LNCaP clone FGC (cell line): ENCODE results near the gene GRIA4.

ENCODE experiments used
- DNase-seq: peaks from one replicate; pipeline ENCODE4 v3.0.0-alpha.2; 2011; ENCODE audit warnings: low read depth
- H3K4me3 ChIP-seq: 2 replicates; pipeline ENCODE4 v1.5.1; 2011; ENCODE audit warnings: mild to moderate bottlenecking, low read depth, low read length, control low read depth
- CTCF ChIP-seq: IDR thresholded peaks from 2 replicates; pipeline ENCODE4 v1.5.1; 2012; ENCODE audit warnings: mild to moderate bottlenecking; ENCODE audit not compliant: control insufficient read depth, insufficient read depth; ENCODE audit errors: extremely low read depth

The GRIA4 gene

GRCh38 chr11:105860105-105860504 is 250.2 kb downstream of the GRIA4 start:
- no peak overlapping the region for H3K4me3 ChIP-seq
- DNase-seq: no peak
- TF ChIP-seq CTCF: no peak

DNA sequence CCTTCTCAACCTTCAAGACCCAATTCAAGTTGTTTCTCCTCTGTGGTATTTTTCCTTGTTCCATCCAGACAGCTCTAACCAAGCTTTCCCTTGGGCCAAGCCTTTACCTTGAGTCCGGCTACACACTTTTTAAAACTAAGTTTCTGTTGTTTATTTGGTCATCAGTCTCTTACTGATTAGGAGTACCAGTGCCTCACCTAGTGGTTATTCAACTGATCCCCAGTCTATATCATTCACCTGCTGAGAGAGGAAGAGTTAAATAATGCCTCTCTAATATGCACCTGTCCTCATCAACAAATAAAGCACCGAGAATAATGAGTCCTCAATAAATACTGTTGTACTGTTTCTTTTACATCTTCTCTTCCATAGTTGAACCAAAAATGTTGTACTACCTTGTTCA is 251.4 kb downstream of the GRIA4 start:
- DNase-seq: no peak
- no peak overlapping the region for H3K4me3 ChIP-seq
- peak; percentile 60 for TF ChIP-seq CTCF

DNA sequence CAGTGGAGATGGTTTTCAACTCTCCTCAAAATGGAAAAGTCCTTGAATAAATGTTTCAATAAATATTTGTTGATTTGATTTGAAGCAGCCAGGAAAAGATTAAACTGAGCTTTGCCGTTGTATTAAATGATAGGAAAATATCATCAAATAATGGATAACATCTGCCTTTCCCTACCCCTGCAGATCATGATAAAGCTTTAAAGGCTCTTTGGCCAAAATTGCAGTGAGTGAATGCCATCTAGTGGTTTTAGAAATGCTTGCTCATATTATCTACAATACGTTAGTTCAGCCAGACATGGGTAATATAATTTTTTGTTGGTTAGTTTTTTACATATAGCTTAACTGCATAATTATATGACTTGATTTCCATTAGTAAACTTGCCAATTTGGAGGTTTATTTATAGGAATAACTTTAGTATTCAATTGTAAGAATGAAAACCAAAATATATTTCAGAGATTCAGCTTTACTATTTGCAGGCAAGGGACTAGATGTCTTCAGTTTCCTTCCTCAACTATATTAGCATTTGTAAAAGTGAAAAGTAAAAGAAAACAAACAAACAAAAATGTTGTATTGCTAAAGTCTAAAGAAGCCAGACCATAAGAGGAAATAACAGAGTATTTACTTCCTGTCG is 253.0 kb downstream of the GRIA4 start:
- DNase-seq: peak; percentile 19
- TF ChIP-seq CTCF: peak; percentile 72
- no peak overlapping the region for H3K4me3 ChIP-seq

DNA sequence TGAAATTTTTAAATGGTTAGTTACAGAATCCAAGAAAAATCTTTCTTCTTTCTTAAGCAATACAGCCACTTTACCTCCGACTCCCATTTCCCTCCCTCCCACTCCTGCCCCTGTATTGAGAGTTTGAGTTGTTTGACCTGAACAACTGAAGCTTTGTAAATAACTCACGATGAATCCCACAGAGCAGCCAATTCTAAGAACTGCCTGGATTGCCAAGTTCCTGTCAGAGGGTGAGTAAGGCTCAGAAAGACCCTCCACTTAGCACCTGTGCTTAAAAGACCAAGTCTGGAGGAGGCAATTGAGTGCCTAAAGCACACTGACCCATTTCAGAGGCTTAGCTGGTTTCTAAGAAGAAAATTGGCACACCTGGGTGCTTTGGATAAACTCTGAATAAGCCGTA is 253.7 kb downstream of the GRIA4 start:
- H3K4me3 ChIP-seq: no peak overlapping the region
- TF ChIP-seq CTCF: no peak
- no peak for DNase-seq

GRCh38 chr11:105867742-105868141 is 257.9 kb downstream of the GRIA4 start:
- no peak for DNase-seq
- no peak overlapping the region for H3K4me3 ChIP-seq
- TF ChIP-seq CTCF: no peak

- DNase-seq: no peak
- H3K4me3 ChIP-seq: no peak overlapping the region
- no peak for TF ChIP-seq CTCF
These were observed 259.0 kb downstream of the GRIA4 start for GRCh38 chr11:105868762-105869285.
